ENCODE data around the gene PEAR1. TPM values are rescaled to one million over a fixed set of nuclear protein-coding genes. Genes with fewer than 3 reads are reported as not detected.

The PEAR1 gene
- polyA plus RNA-seq, 1 of the 3 experiments (the other 2 are of a cell fraction): 1.2 TPM

GRCh38 chr1:156908541-156908940 is 15.0 kb downstream of the PEAR1 start:
- Histone ChIP-seq H3F3A (replicated peaks; ENCODE audit: insufficient read depth) (no peaks in the 10 kb centered on the region), H3K27ac (ENCODE audit: low read depth in 2 of 2, low read length in 1 of 2) (no peak overlapping the region), H4K20me1 (ENCODE audit: insufficient read depth) (no peaks in the 10 kb centered on the region), H3K4me1 (ENCODE audit: control insufficient read depth in 1 of 2, insufficient read depth in 2 of 2, low read depth in 1 of 2, low read length in 1 of 2) (peaks cover 0 to 22% of the 10 kb centered on the region in 2 experiments; a peak in 1 of 4 replicates), H2AFZ (ENCODE audit: low read depth) (no peak overlapping the region), H3K4me3 (ENCODE audit: low read depth in 2 of 2, low read length in 1 of 2) (no peak overlapping the region), H3K27me3 (ENCODE audit: insufficient read depth) (no peaks in the 10 kb centered on the region), H3K9ac (no peak overlapping the region), H3K36me3 (replicated peaks in 1 of 2; ENCODE audit: control insufficient read depth in 1 of 2, insufficient read depth in 2 of 2, low read length in 1 of 2) (no peaks in the 10 kb centered on the region), H3K79me2 (ENCODE audit: insufficient read depth) (no peaks in the 10 kb centered on the region), H3K9me2 (no peaks in the 10 kb centered on the region), H3K9me3 (no peaks in the 10 kb centered on the region), H3K4me2 (no peak overlapping the region)
- DNase-seq: no peak
- ChIA-PET POLR2A (no interaction called here), CTCF (interaction anchor here (1.0 to 6.9 kb wide), 4 partner anchors 10 to 48 kb away, joined by 4 to 182 read pairs (median 57); partner anchors contain the start of genes LRRC71 and NTRK1)
- TF ChIP-seq, protein P1, sequence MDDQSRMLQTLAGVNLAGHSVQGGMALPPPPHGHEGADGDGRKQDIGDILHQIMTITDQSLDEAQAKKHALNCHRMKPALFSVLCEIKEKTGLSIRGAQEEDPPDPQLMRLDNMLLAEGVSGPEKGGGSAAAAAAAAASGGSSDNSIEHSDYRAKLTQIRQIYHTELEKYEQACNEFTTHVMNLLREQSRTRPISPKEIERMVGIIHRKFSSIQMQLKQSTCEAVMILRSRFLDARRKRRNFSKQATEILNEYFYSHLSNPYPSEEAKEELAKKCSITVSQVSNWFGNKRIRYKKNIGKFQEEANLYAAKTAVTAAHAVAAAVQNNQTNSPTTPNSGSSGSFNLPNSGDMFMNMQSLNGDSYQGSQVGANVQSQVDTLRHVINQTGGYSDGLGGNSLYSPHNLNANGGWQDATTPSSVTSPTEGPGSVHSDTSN (IDR thresholded peaks at IDR 0.05): no peak
- TF ChIP-seq GABPA (IDR thresholded peaks at IDR 0.05; ENCODE audit: low read depth) (no peak), TAF1 (IDR thresholded peaks at IDR 0.05; ENCODE audit: borderline replicate concordance, low read depth, low read length) (no peak), YY1 (IDR thresholded peaks at IDR 0.05; ENCODE audit: low read depth) (no peak)
- 89% methylated on average over 21 of the region's 29 CpGs for WGBS (ENCODE audit: low lambda C conversion rate)

DNA sequence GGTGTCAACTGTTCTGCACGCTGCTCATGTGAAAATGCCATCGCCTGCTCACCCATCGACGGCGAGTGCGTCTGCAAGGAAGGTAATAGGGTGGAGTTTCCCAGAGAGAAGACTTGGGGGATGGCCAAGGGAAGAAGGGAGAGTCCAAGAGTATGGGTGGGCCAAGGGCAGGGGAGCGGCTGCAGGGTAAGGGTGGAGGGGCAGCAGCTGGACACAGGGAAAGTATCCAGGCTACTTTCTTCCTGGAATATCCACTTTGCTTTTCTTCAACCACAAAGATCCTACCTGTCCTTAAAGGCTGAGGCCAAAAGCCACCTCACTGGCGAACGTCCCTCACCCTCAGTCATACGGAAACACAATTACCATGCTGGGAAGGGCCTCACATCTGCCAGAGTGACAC is 15.4 kb downstream of the PEAR1 start:
- H3K9me2 ChIP-seq: no peaks in the 10 kb centered on the region
- no peak overlapping the region for H3K4me3 ChIP-seq (ENCODE audit: low read depth in 2 of 2, low read length in 1 of 2)
- no peaks in the 10 kb centered on the region for H3F3A ChIP-seq (replicated peaks; ENCODE audit: insufficient read depth)
- no peaks in the 10 kb centered on the region for H3K79me2 ChIP-seq (ENCODE audit: insufficient read depth)
- no peaks in the 10 kb centered on the region for H3K9me3 ChIP-seq
- H3K4me2 ChIP-seq: no peak overlapping the region
- H3K27me3 ChIP-seq (ENCODE audit: insufficient read depth): no peaks in the 10 kb centered on the region
- no peaks in the 10 kb centered on the region for H4K20me1 ChIP-seq (ENCODE audit: insufficient read depth)
- TF ChIP-seq FOSL2 (IDR thresholded peaks at IDR 0.05; ENCODE audit: borderline replicate concordance, low read depth) (no peak), NFIC (IDR thresholded peaks at IDR 0.05; ENCODE audit: borderline replicate concordance) (no peak), MXI1 (IDR thresholded peaks at IDR 0.05; ENCODE audit: low read depth, low read length) (no peak), RXRA (IDR thresholded peaks at IDR 0.05; ENCODE audit: borderline replicate concordance, low read depth) (no peak), CHD2 (IDR thresholded peaks at IDR 0.05; ENCODE audit: low read length, partially characterized antibody) (no peak), POLR2AphosphoS5 (IDR thresholded peaks at IDR 0.05; ENCODE audit: low read depth, low read length) (no peak), TCF12 (IDR thresholded peaks at IDR 0.05) (no peak), RAD21 (IDR thresholded peaks at IDR 0.05; ENCODE audit: low read length) (no peak), USF1 (IDR thresholded peaks at IDR 0.05; ENCODE audit: borderline replicate concordance, low read depth) (no peak), RCOR1 (IDR thresholded peaks at IDR 0.05; ENCODE audit: low read length) (no peak), MEF2A (IDR thresholded peaks at IDR 0.05; ENCODE audit: borderline replicate concordance, low read depth) (no peak), JUND (IDR thresholded peaks at IDR 0.05) (no peak), ELF1 (IDR thresholded peaks at IDR 0.05) (no peak)
- TF ChIP-seq, protein P2, sequence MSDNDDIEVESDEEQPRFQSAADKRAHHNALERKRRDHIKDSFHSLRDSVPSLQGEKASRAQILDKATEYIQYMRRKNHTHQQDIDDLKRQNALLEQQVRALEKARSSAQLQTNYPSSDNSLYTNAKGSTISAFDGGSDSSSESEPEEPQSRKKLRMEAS (IDR thresholded peaks at IDR 0.05; ENCODE audit: low read depth): no peak
- H3K36me3 ChIP-seq (replicated peaks in 1 of 2; ENCODE audit: control insufficient read depth in 1 of 2, insufficient read depth in 2 of 2, low read length in 1 of 2): no peaks in the 10 kb centered on the region
- H3K4me1 ChIP-seq (ENCODE audit: control insufficient read depth in 1 of 2, insufficient read depth in 2 of 2, low read depth in 1 of 2, low read length in 1 of 2): peaks cover 2 to 26% of the 10 kb centered on the region in 2 experiments; a peak in 2 of 4 replicates
- H3K9ac ChIP-seq: no peak overlapping the region
- no peak overlapping the region for H2AFZ ChIP-seq (ENCODE audit: low read depth)
- no peak overlapping the region for H3K27ac ChIP-seq (ENCODE audit: low read depth in 2 of 2, low read length in 1 of 2)
- CTCF ChIA-PET: interaction anchor here (1.0 to 6.9 kb wide), 8 partner anchors 10 to 181 kb away, joined by 3 to 182 read pairs (median 5); partner anchors contain the start of genes LRRC71, NTRK1 and PEAR1
- WGBS (ENCODE audit: low lambda C conversion rate): 87% methylated on average over 10 of the region's 10 CpGs
- POLR2A ChIA-PET: no interaction called here
- no peak for DNase-seq
